GOT3 (cell line): ENCODE data around the gene PCSK2.
A peak's percentile ranks its signal among the peaks of the same experiment; 100 is the strongest.
"Not testable (repeated sequence)": the region's sequence is repeated elsewhere in the genome, so short reads cannot be mapped to it uniquely, and the experiment has no call there.

Experiments
- DNase-seq: peaks from one replicate; lab custom pipeline; 2025; ENCODE audit warnings: mixed read lengths; lab: John Stamatoyannopoulos, UW

The PCSK2 gene

GRCh38 chr20:17226410-17227218 is at the start of gene PCSK2:
Gene PCSK2, plus strand, starts transcription at chr20:17227040. Its CDS starts 266 bp downstream, at chr20:17227306.
- DNase-seq = peak; percentile 51

GRCh38 chr20:17177341-17177740 is 49.5 kb upstream of the PCSK2 start:
- DNase-seq = no peak

DNA sequence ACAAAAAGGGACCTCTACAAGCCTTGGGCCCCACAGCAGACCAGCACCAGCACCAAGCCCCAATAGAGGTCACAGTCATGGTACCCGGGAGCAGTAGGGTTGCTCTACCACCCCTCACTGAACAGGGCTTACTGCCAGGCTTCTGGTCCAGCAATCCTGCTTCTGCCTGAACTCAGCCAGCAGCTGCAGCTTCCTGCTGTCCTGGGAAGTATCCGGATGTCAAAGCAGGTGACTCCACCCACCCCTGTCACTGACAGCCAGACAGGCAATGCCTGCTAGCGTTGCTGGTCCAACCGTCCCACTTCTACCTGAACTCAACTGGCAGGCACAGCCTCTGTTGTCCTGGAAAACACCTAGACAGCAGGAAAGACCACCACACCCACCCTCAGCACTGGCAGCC is 47.0 kb upstream of the PCSK2 start:
- no peak for DNase-seq

DNA sequence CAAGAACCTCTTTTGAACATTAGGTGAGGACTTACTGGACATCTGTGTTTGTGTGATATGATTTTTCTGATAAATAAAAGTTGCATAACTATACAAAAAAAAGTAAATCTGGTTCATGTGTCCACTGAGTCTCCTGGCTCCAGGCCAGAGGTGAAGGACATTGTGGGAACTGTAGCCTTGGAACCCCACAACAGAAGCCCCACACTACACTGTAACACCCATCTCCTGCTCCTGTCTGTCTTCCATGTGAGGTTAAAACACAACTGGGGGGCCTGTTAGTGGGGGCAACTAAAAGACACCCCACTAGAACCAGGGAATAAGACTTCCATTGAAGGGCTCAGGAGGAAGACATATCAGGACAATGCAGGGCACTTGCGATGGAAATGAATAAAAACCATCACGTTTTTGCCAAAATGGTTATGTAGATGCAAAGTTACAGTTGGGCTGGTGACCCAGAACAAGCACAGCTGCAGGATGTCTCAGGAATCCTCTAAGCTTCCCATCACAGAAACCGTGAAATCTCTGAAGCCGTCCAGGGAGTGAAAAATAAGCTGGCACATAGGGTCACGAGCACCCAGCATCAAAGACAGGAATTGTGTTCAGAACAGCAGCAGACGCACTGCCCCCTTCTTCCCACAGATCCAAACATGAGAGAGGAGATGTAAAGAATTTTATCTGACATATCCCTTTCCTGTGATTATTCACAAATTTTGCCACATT is 36.7 kb upstream of the PCSK2 start:
- no peak for DNase-seq

DNA sequence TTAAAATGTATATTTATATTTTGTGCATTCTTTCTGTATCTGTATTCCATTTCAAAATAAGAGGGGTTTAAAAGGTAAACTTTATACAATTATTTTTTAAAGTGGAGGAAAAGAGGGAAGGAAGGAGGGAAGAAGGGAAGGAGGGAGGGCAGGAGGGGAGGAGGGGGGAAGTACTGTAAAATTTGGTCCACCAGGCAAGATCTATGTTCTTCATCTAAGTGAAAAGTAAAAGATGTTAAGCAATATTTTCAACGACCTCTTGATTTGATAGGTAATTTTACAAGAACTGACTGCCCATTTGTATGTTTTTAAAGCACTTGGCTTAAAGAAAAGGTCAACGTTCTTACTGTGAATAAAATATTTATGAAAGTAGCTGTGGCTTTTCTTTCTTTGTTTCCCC is 29.8 kb upstream of the PCSK2 start:
- no peak for DNase-seq

DNA sequence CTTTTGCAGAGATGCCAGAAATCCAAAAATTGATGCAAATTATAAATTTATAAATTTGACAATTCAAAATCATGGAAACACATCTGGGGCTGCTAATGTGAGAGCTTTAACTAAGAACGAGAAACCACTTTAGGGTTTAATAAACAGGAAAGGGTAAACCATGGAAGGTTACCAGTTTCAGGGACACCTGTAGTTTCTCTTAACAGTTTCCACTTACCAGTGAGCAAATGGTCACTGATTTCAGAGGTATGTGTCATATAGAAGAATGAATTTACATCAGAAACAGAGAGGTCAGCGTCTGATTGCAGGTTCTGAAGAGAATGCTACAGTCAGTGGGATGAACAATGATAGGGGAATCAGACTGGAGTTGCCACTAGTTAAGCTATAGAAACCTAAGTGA is 24.8 kb upstream of the PCSK2 start:
- DNase-seq = no peak

DNA sequence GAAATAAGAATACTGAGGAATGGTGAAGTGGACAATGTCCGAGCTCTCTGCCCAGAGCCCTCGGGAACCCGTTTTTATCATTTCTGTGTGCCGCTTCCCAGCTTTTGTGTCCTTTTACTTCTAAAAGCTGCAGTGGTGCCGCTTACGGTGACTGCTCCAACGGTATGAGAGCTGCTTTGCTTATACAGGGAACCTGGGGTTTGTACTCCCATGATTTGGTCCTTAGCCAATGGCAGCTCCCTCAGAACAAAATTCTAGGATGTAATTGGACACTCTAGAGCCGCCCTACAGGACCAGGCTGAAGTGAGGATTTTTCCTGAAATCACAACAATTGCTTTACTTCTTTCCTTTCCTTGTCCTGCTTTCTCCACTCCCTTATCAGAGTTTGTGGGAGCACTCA is 24.2 kb upstream of the PCSK2 start:
- no peak for DNase-seq

- DNase-seq = no peak
Measured at GRCh38 chr20:17205084-17205813, 21.6 kb upstream of the PCSK2 start.

GRCh38 chr20:17210387-17210786 is 16.5 kb upstream of the PCSK2 start:
- no peak for DNase-seq

- DNase-seq = no peak
Measured at GRCh38 chr20:17210983-17211382, 15.9 kb upstream of the PCSK2 start.

- no peak for DNase-seq
Measured at GRCh38 chr20:17215167-17215566, 11.7 kb upstream of the PCSK2 start.

GRCh38 chr20:17219856-17220255 is 7.0 kb upstream of the PCSK2 start:
- DNase-seq = not testable (repeated sequence)

GRCh38 chr20:17223553-17223952 is 3.3 kb upstream of the PCSK2 start:
- DNase-seq = no peak

DNA sequence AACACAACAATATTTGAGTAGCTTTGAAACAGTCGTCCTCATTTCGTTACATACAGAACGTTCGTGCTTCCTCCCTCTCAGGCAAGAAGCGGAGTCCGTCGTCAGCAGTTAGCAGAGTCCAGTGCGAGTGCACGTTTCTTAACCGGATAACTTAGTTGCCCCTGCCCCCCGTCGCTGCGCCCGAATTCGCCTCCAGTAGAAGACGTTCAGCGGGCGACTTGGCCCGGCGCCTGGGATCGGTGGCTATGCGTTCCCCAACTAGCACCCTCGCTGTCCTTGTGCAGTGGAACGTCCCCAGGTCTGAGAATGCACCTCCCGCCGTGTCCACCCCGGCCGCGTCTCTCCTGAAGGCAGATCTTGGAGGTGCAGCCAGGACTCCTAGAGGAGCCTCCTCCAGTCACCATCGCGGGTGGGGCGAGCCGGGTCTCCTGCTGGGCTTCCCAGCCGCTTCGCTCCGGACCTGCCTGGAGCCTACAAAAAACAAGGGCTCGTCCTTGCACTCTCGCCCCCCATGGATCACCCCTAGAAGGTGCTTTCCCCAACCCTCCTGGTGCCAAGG is 910 bp upstream of the PCSK2 start:
- DNase-seq = no peak

DNA sequence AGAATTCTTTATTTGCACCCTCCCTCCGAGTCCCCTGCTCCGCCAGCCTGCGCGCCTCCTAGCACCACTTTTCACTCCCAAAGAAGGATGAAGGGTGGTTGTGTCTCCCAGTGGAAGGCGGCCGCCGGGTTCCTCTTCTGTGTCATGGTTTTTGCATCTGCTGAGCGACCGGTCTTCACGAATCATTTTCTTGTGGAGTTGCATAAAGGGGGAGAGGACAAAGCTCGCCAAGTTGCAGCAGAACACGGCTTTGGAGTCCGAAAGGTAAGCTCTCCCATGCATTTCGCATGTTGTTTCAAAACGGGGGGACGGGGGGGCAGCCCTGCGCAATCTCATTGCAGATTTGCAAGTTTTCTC is 357 bp downstream of the PCSK2 start:
- DNase-seq = no peak

GRCh38 chr20:17227669-17228623 is 1.1 kb downstream of the PCSK2 start:
- DNase-seq = no peak

GRCh38 chr20:17228624-17229061 is 1.8 kb downstream of the PCSK2 start:
- DNase-seq = no peak

- no peak for DNase-seq
Measured at GRCh38 chr20:17229256-17229655, 2.4 kb downstream of the PCSK2 start.

GRCh38 chr20:17233626-17234025 is 6.8 kb downstream of the PCSK2 start:
- DNase-seq = no peak

GRCh38 chr20:17236766-17237165 is 9.9 kb downstream of the PCSK2 start:
- no peak for DNase-seq

DNA sequence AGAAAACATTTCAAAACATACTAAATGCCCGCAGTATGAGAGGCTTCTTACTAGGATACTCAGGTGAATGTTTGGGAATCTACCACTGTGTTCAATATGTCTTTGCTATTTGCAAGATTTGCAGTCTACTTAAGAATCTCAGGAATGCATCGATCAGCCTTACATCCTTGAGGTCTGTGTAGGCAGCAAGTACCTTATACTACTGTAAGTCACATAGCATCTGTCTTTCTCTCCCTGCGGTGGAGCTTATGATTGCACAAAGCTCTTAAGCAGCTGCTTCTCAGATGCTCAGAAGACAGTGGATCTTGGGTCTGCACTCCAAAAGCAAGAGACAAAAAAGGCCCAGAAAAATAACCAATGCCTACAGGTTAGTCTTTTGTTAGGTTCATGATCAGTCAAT is 21.4 kb downstream of the PCSK2 start:
- DNase-seq = no peak
